Small intestine (tissue), 7 donors: Measurements from ENCODE around the gene POFUT1. TPM values are rescaled to one million over a fixed set of nuclear protein-coding genes. Genes with fewer than 3 reads are reported as not detected.
A peak's percentile ranks its signal among the peaks of the same experiment; 100 is the strongest.
"Not testable (repeated sequence)": the region's sequence is repeated elsewhere in the genome, so short reads cannot be mapped to it uniquely, and the experiment has no call there.

Experiments
- DNase-seq, 2 donors: peaks; one replicate each; pipeline versions ENCODE4 v3.0.0 to v3.0.0-alpha.2; 2013
- FAIRE-seq: peaks from 2 replicates; lab custom pipeline; 2012; peaks lifted over from hg19 to GRCh38; lab: Jason Lieb, UNC
- H3K27ac ChIP-seq, 3 donors: one replicate each; pipeline ENCODE4 v1.5.1; 2013; ENCODE audit warnings: low read length in 2 of 3, mild to moderate bottlenecking in 2 of 3, control low read depth in 1 of 3, inconsistent platforms in 1 of 3, low read depth in 1 of 3, moderate library complexity in 1 of 3
- H3K27me3 ChIP-seq, 3 donors: one replicate each; pipeline ENCODE4 v1.6.1; 2013; ENCODE audit warnings: low read length in 3 of 3, inconsistent platforms in 1 of 3; ENCODE audit not compliant: control insufficient read depth in 3 of 3, insufficient read depth in 3 of 3
- H3K36me3 ChIP-seq, 3 donors: one replicate each; pipeline ENCODE4 v1.6.1; 2013; ENCODE audit warnings: low read length in 3 of 3, inconsistent platforms in 1 of 3, low read depth in 1 of 3, mild to moderate bottlenecking in 1 of 3, moderate library complexity in 1 of 3; ENCODE audit not compliant: control insufficient read depth in 3 of 3, insufficient read depth in 2 of 3
- H3K4me1 ChIP-seq, 3 donors: one replicate each; pipeline ENCODE4 v1.6.1; 2013; ENCODE audit warnings: low read length in 2 of 3, inconsistent platforms in 1 of 3, low read depth in 1 of 3, mild to moderate bottlenecking in 1 of 3, moderate library complexity in 1 of 3; ENCODE audit not compliant: control insufficient read depth in 3 of 3, insufficient read depth in 2 of 3
- H3K4me3 ChIP-seq, 3 donors: one replicate each; pipeline ENCODE4 v1.5.1; 2013; ENCODE audit warnings: low read length in 3 of 3, control low read depth in 1 of 3, inconsistent platforms in 1 of 3, low read depth in 1 of 3, mild to moderate bottlenecking in 1 of 3, moderate library complexity in 1 of 3
- H3K9me3 ChIP-seq, 2 donors: one replicate each; pipeline ENCODE4 v1.6.1; 2013; ENCODE audit warnings: low read depth in 1 of 2, low read length in 1 of 2; ENCODE audit not compliant: control insufficient read depth in 2 of 2, insufficient read depth in 1 of 2
- WGBS, 3 donors: extraction: QIAGEN DNeasy Blood & Tissue Kit; methylation state at CpG; one replicate each; pipeline ENCODE4 v1.1.7; 2013; 5-methylcytosine and 5-hydroxymethylcytosine counted together
- polyA plus RNA-seq, 4 donors: library from polyadenylated mRNA; stranded (reverse) in 3 of 4; unstranded in 1 of 4; fragments of 200-250 nt in 3 of 4; fragments of 120-200 nt in 1 of 4; gene quantifications; one replicate each; pipeline versions ENCODE4 v1.2.1 to v1.2.3, GENCODE V29; 2013
- donor health status: healthy with polysubstance abuse.
- donor health status: control.
- donor health status: control.
- donor health status: Bipolar disorder and iron deficiency.
- donor health status: healthy.

Gene POFUT1
- polyA plus RNA-seq, 4 donors = 11.1 to 147 (median 21.0) TPM

- DNase-seq (no peak), FAIRE-seq (no peak)
- H3K36me3 ChIP-seq = peaks cover 17 to 64% (median 21%) of the 10 kb centered on the region in 3 donors
- H3K4me1 ChIP-seq = no peaks in the 10 kb centered on the region
- H3K27me3 ChIP-seq = no peaks in the 10 kb centered on the region
- 90 to 93% (median 92%) methylated on average over 21 of the region's 21 CpGs for WGBS, 3 donors
- H3K27ac ChIP-seq = no peak overlapping the region
- H3K9me3 ChIP-seq = no peaks in the 10 kb centered on the region
- H3K4me3 ChIP-seq = no peak overlapping the region
Measured at GRCh38 chr20:32164984-32165735, 42.5 kb upstream of the POFUT1 start.

- 86 to 94% (median 93%) methylated on average over 8 of the region's 8 CpGs for WGBS, 3 donors
- DNase-seq (no peak), FAIRE-seq (no peak)
- Histone ChIP-seq H3K9me3 (no peaks in the 10 kb centered on the region), H3K4me1 (no peaks in the 10 kb centered on the region), H3K27me3 (no peaks in the 10 kb centered on the region), H3K36me3 (peaks cover 14 to 60% (median 17%) of the 10 kb centered on the region in 3 donors), H3K27ac (no peak overlapping the region), H3K4me3 (no peak overlapping the region)
Measured at GRCh38 chr20:32165836-32166545, 41.7 kb upstream of the POFUT1 start.

- no peak for FAIRE-seq
Measured at GRCh38 chr20:32167552-32167951, 40.1 kb upstream of the POFUT1 start.

GRCh38 chr20:32168184-32168910, 39.3 kb upstream of the POFUT1 start:
- 53 to 74% (median 73%) methylated on average over 2 of the region's 2 CpGs for WGBS, 3 donors
- no peak for FAIRE-seq
- Histone ChIP-seq H3K27ac (no peak overlapping the region), H3K4me3 (no peak overlapping the region), H3K27me3 (no peaks in the 10 kb centered on the region), H3K4me1 (no peaks in the 10 kb centered on the region), H3K9me3 (no peaks in the 10 kb centered on the region), H3K36me3 (peaks cover 6 to 45% (median 10%) of the 10 kb centered on the region in 3 donors)
- peak in 1 of 2 donors; percentile 22 for DNase-seq

More at GRCh38 chr20:32167552-32167951, 40.1 kb upstream of the POFUT1 start:
- 92 to 95% (median 93%) methylated on average over 4 of the region's 4 CpGs for WGBS, 3 donors
- no peak overlapping the region for H3K4me3 ChIP-seq
- H3K36me3 ChIP-seq = peaks cover 6 to 51% (median 10%) of the 10 kb centered on the region in 3 donors
- no peaks in the 10 kb centered on the region for H3K9me3 ChIP-seq
- no peaks in the 10 kb centered on the region for H3K27me3 ChIP-seq
- H3K27ac ChIP-seq = no peak overlapping the region
- H3K4me1 ChIP-seq = no peaks in the 10 kb centered on the region
- DNase-seq = no peak

- not testable (repeated sequence) for H3K9me3 ChIP-seq, H3K36me3 ChIP-seq, FAIRE-seq, DNase-seq, H3K27ac ChIP-seq, H3K4me3 ChIP-seq, H3K27me3 ChIP-seq
- 93 to 94% (median 94%) methylated on average over 7 of the region's 7 CpGs for WGBS, 3 donors
- peaks cover 1 to 21% (median 5%) of the 10 kb centered on the region in 3 donors for H3K4me1 ChIP-seq
Measured at GRCh38 chr20:32177696-32178095, 30.0 kb upstream of the POFUT1 start.

- WGBS, 3 donors = 91 to 92% (median 91%) methylated on average over 2 of the region's 2 CpGs
- H3K4me3 ChIP-seq = no peak overlapping the region
- H3K9me3 ChIP-seq = no peaks in the 10 kb centered on the region
- FAIRE-seq = no peak
- DNase-seq = no peak
- no peaks in the 10 kb centered on the region for H3K27me3 ChIP-seq
- H3K4me1 ChIP-seq = peaks cover 1 to 39% (median 5%) of the 10 kb centered on the region in 3 donors
- H3K36me3 ChIP-seq = peaks cover 0 to 9% (median 0%) of the 10 kb centered on the region in 3 donors
- H3K27ac ChIP-seq = peak overlapping the region in 1 of 3 donors; percentile 70
Measured at GRCh38 chr20:32179515-32179914, 28.2 kb upstream of the POFUT1 start.

GRCh38 chr20:32179934-32180333, 27.7 kb upstream of the POFUT1 start:
- WGBS, 3 donors = 78 to 88% (median 84%) methylated on average over 4 of the region's 4 CpGs
- DNase-seq (peak in 1 of 2 donors; percentile 16), FAIRE-seq (no peak)
- Histone ChIP-seq H3K4me3 (no peak overlapping the region), H3K9me3 (no peaks in the 10 kb centered on the region), H3K4me1 (peaks cover 1 to 43% (median 5%) of the 10 kb centered on the region in 3 donors), H3K36me3 (peaks cover 0 to 9% (median 0%) of the 10 kb centered on the region in 3 donors), H3K27ac (peak overlapping the region in 1 of 3 donors; percentile 70), H3K27me3 (no peaks in the 10 kb centered on the region)

GRCh38 chr20:32181606-32182005, 26.1 kb upstream of the POFUT1 start:
- FAIRE-seq (no peak), DNase-seq (peak in 1 of 2 donors; percentile 10)
- Histone ChIP-seq H3K36me3 (peaks cover 0 to 9% (median 0%) of the 10 kb centered on the region in 3 donors), H3K4me1 (peaks cover 1 to 57% (median 5%) of the 10 kb centered on the region in 3 donors), H3K9me3 (no peaks in the 10 kb centered on the region), H3K27ac (peak overlapping the region; percentile 74 to 97 (median 82)), H3K4me3 (no peak overlapping the region), H3K27me3 (no peaks in the 10 kb centered on the region)
- 59 to 94% (median 89%) methylated on average over 2 of the region's 2 CpGs for WGBS, 3 donors
